HAP-1 (cell line): ENCODE data around the gene CEP72.

Experiments used
- DNase-seq, 2 experiments: peaks; one replicate each; pipeline ENCODE4 v3.0.0-alpha.2; 2016 to 2020; ENCODE audit warnings: low spot score in 2 of 2
- H3K27me3 ChIP-seq: fragments of 250-450 bp; sonication (Bioruptor Pico); 2 replicates; pipeline ENCODE4 v1.5.1; 2020; ENCODE audit warnings: low read depth, mild to moderate bottlenecking, moderate library complexity
- H3K36me3 ChIP-seq: fragments of 250-450 bp; sonication (Bioruptor Pico); replicated peaks from 2 replicates; pipeline ENCODE4 v1.5.1; 2020; ENCODE audit warnings: mild to moderate bottlenecking
- H3K4me1 ChIP-seq: fragments of 250-450 bp; sonication (Bioruptor Pico); 2 replicates; pipeline ENCODE4 v1.5.1; 2020; ENCODE audit warnings: mild to moderate bottlenecking
- H3K4me3 ChIP-seq: fragments of 250-450 bp; sonication (Bioruptor Pico); 2 replicates; pipeline ENCODE4 v1.5.1; 2020; ENCODE audit warnings: mild to moderate bottlenecking, moderate library complexity
- H3K9me3 ChIP-seq: fragments of 250-450 bp; sonication (Bioruptor Pico); 2 replicates; pipeline ENCODE4 v1.5.1; 2020; ENCODE audit warnings: mild to moderate bottlenecking, moderate library complexity
- in situ Hi-C: fragments of 300-500 bp; cut with MboI; formaldehyde crosslinking; loops from 3 replicates; pipeline ENCODE4 v1.14.3; 2020; ENCODE audit warnings: low sequenced_read_pairs, inconsistent platforms, mixed read lengths

The CEP72 gene

DNA sequence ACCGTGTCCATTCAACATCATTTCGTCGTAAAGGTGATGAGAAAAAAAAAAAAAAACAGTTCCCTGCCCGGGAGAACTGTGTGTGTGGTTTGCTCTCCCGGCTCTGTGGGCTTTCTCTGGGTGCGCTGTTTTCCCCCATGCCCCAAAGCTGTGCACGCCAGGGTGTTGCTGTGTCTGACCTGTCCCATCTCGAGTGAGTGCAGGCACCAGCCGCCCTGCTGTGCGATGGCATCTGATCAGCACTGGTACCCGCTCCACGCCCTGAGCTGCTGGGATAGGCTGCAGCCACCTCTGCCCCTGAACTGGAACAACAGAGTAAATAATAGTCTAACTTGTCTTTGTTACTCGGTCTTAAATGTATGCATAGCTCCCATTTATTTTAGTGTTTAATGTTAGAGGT, 33.3 kb downstream of the CEP72 start:
- in situ Hi-C loops = no loop called here
- Histone ChIP-seq H3K4me3 (no peak overlapping the region), H3K27me3 (no peaks in the 10 kb centered on the region), H3K36me3 (peaks cover 57% of the 10 kb centered on the region), H3K4me1 (no peaks in the 10 kb centered on the region), H3K9me3 (no peaks in the 10 kb centered on the region)
- no peak for DNase-seq

DNA sequence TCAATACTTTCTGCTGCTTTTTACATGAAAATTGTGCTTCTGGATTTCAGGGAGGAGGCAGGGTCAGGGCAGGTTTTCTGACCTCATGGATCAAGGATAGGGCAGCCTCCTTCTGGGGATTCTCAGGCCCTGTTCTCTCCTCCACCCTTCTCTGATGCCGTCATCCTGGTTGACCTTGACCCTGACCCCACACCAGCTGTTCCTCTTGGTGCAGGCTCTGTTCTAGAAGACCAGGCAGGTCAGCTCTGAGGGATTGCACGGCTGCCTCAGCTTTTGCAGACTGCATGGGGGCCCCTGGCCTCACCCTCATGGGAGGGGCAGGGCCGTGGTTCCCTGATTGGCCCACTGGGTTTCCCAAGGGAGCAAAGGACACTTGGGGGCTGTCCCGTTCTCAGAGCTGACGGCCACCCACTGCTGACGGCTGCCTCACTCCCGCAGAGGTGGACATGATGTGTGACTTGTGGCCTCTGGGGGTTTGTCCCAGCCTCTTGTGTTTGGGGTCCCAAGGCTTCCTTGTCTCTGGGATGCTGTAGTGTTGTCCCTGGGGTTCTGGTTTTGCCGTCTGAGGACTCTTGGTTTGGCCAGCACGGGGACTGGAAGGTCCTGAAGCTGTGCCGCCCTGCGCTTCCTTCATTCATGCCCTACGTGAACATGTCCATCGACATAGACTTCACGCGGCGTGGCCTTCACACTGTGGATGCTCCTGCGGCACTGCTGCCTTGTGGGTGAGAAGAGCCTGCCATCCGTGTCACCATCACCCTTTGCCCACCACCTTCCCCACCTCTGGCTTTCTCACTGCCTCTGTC, 34.5 kb downstream of the CEP72 start:
- DNase-seq = no peak
- Histone ChIP-seq H3K4me1 (no peaks in the 10 kb centered on the region), H3K9me3 (no peaks in the 10 kb centered on the region), H3K27me3 (no peaks in the 10 kb centered on the region), H3K36me3 (peaks cover 48% of the 10 kb centered on the region), H3K4me3 (no peak overlapping the region)
- in situ Hi-C loops = no loop called here

DNA sequence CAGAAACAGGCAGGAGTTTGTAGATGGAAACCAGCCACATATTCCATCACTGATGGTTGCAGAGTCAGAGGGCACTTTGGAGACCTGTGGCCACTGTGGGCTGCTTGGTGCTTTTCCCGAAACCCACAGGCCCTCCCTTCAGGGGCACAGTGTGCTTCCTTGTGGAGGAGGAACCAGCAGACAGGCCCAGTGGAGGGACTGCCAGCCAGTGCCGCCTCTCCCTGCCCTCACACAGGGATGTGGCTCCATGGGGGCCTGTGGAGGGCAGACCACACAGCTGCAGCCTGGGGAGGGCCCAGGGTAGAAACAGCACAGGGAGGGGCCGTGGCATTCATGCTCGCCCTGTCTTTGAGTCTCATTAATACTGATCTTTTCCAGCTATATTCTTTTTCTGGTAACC, 35.2 kb downstream of the CEP72 start:
- in situ Hi-C loops = no loop called here
- Histone ChIP-seq H3K27me3 (no peaks in the 10 kb centered on the region), H3K36me3 (peaks cover 52% of the 10 kb centered on the region), H3K9me3 (no peaks in the 10 kb centered on the region), H3K4me1 (no peaks in the 10 kb centered on the region), H3K4me3 (no peak overlapping the region)
- DNase-seq = no peak

DNA sequence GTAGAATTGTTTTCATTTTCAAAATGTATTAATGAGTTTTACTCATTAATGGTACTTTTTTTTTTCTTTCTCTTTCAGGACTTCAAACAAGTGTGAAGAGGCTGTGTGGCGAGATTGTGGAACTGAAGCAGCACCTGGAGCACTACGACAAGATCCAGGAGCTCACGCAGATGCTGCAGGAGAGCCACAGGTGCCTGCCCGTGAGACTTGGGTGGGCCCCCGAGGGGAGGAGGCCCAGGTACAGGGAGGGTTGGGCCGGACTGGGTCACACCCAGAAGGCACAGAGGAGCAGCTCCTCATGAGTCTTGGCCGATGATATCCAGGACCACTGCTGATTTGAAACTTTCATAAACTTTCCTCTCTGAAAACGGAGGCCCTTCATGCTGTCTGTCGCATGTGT, 35.6 kb downstream of the CEP72 start:
- Histone ChIP-seq H3K27me3 (no peaks in the 10 kb centered on the region), H3K4me1 (no peaks in the 10 kb centered on the region), H3K4me3 (no peak overlapping the region), H3K36me3 (peaks cover 48% of the 10 kb centered on the region), H3K9me3 (no peaks in the 10 kb centered on the region)
- no peak for DNase-seq
- in situ Hi-C loops = no loop called here

DNA sequence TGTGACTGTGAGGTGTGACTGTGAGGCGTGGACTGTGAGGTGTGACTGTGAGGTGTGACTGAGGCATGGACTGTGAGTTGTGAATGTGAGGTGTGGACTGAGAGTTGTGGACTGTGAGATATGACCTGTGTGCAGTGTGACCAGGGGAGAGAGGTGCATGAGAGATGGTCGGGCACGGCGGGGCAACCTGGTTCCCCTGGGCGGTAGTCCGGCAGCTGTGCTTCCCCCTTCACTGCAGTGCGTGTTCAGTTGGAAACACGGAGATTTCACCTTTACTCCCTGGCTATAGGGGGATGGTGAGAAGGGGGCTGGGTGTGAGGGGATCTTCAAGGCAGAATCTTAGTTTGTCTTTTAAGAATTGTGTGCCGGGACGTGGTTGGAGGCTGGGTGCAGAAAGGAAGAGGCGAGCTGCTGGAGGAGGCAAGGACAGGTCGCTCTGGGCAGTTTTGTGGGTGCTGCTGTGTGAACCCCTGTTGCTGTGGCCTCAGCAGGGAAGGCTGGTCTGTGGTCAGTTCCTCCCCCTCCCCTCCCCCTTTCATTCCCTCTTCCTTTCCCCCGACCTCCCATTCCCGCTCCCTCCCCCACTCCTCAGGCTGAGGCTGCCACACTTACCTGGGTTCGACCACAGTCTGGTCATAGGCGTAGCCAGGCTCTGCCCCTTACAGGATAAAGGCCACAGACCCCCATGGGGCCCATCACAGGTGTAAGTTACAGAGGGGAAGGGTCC, 39.3 kb downstream of the CEP72 start:
- Histone ChIP-seq H3K27me3 (no peaks in the 10 kb centered on the region), H3K4me3 (no peak overlapping the region), H3K9me3 (no peaks in the 10 kb centered on the region), H3K4me1 (no peaks in the 10 kb centered on the region), H3K36me3 (peaks cover 36% of the 10 kb centered on the region)
- no peak for DNase-seq
- in situ Hi-C loops = no loop called here

DNA sequence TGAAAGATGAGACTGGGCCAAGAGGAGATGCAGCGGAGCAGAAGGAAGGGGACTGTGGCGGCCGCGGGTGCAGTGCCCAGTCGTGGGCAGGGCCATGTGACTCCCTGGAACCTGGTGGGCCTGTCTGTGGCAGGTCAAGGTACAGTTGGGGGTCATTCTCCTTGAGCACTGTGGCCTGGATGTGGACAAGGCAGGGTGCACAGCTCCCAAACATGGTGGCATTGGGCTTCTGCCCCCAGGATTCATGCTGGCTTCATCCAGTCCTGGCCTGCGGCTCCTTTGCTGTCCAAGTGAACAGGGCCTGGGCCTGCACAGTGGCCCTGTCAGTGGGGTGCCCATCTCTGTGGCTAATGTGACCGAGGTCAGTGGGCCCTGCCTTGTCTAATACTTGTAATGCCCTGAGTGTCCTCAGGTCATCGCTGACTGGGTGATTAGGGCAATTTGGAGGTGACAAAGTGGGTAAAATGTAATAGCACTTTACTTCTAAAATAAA, 39.9 kb downstream of the CEP72 start:
- H3K36me3 ChIP-seq = peaks cover 36% of the 10 kb centered on the region
- in situ Hi-C loops = no loop called here
- H3K4me3 ChIP-seq = no peak overlapping the region
- no peaks in the 10 kb centered on the region for H3K4me1 ChIP-seq
- DNase-seq = no peak
- H3K27me3 ChIP-seq = no peaks in the 10 kb centered on the region
- no peaks in the 10 kb centered on the region for H3K9me3 ChIP-seq

DNA sequence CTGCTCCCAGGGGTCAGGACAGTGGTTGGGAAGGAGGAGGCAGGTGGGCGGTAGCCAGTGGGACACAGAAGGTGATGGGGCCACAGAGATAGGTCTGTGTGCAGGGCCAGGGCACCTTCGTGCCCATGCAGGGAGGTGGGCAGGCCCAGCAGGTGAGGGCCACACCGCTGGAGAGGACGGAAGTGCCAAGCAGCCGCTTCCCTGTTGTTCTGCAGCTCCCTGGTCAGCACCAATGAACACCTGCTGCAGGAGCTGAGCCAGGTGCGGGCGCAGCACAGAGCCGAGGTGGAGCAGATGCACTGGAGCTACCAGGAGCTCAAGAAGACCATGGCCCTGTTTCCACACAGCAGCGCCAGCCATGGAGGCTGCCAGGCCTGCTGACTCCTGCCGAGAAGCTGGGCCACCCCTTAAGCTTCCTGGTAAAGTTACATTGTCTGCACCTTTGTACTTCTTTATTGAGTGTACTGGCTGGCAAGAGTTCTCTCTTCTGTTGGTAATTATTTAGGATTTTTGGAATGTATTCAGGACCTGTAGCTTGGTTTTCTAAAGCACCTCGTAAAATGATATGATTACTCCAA, 40.7 kb downstream of the CEP72 start:
- in situ Hi-C loops = no loop called here
- Histone ChIP-seq H3K4me3 (no peak overlapping the region), H3K36me3 (peaks cover 36% of the 10 kb centered on the region), H3K27me3 (no peaks in the 10 kb centered on the region), H3K4me1 (no peaks in the 10 kb centered on the region), H3K9me3 (no peaks in the 10 kb centered on the region)
- no peak for DNase-seq

DNA sequence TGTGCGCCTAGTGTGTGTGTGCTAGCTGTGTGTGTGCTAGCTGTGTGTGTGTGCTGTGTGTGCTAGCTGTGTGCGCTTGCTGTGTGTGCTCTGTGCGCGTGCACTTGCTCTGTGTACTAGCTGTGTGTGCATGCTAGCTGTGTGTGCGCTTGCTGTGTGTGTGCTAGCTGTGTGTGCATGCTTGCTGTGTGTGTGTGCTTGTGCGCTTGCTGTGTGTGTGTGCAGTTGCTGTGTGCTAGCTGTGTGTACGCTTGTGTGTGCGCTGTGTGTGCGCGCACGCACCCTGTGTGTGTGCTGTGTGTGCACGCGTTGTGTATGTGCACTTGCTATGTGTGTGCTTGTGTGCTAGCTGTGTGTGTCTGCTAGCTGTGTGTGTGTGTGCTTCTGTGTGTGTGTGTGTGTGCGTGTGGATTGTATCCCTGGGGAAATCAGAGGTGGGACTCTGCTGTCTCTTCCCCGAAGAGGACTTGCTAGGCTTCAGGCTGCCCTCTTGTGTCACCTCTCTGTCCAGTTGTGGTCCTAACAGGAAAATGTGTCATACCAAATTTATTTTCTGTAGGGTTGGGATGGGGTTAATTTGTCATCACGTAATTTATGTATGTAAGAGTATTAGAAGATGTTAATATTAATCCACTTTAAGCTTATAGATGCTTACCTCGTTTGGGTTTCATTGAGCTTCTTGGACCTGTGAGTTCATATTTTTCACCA, 42.1 kb downstream of the CEP72 start:
- Histone ChIP-seq H3K4me3 (no peak overlapping the region), H3K9me3 (no peaks in the 10 kb centered on the region), H3K36me3 (peaks cover 39% of the 10 kb centered on the region), H3K4me1 (no peaks in the 10 kb centered on the region), H3K27me3 (no peaks in the 10 kb centered on the region)
- in situ Hi-C loops = no loop called here
- DNase-seq = no peak

DNA sequence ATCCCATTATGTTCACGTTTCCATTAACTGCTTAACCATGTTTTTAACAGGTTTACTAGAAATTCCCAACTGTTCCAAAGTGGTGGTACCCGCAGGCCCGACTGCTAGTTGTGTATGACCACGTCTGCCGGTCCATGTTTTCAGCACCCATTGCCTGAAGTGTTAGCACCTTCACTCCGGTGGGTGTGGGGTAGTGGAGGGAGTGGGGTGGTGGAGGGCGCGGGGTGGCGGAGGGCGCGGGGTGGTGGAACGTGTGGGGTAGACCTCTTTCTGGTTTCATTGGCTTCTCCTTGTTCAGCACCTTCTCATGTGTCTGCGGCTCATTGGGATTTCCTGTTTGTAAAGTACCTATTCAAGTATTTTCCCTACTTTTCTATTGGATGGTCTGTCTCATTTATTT, 43.3 kb downstream of the CEP72 start:
- Histone ChIP-seq H3K27me3 (no peaks in the 10 kb centered on the region), H3K4me1 (no peaks in the 10 kb centered on the region), H3K9me3 (no peaks in the 10 kb centered on the region; the same call in 1 of the 2 replicates), H3K4me3 (no peak overlapping the region), H3K36me3 (peaks cover 50% of the 10 kb centered on the region)
- DNase-seq = no peak
- in situ Hi-C loops = no loop called here

DNA sequence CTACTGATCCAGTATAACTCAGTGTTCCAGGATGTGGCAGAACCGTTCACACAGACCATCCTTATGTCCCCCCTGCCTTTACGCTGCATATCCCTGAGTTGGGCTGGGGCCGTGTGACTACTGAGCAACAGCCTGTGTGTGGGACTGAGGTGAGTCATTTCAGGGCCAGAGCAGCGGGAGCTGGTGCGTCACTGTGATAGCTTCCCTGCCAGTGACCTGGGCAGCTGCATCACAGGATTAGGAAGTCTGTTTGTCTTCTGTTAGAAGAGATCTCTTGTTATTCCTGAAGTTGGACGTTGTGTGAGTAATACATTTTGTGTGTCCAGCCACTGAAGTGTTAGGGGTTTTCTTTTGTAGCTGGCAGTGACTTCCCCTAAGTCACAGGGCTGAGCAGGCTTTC, 45.4 kb downstream of the CEP72 start:
- in situ Hi-C loops = no loop called here
- no peak for DNase-seq
- no peaks in the 10 kb centered on the region; the same call in 1 of the 2 replicates for H3K9me3 ChIP-seq
- no peaks in the 10 kb centered on the region for H3K4me1 ChIP-seq
- H3K36me3 ChIP-seq = peaks cover 62% of the 10 kb centered on the region
- no peaks in the 10 kb centered on the region for H3K27me3 ChIP-seq
- H3K4me3 ChIP-seq = no peak overlapping the region

DNA sequence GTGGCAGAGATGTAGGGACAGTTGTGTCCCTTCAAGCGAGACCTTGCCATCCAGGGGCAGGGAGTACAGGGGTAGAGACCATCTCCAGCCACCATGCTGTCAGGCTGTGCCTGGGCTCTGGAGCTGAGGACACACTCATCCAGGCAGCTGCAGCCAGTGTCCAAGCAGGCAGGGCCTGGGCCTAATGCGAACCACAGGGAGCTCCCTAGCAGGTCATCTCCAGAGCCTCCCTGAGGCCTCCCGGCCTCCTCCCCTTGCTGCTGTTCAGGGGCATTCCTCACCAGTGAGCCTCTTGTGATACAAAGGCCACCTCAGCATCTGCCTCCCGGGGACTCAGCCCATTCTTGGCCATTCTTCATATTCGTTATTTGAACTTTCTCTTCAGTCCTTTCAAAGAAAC, 46.0 kb downstream of the CEP72 start:
- DNase-seq = no peak
- in situ Hi-C loops = no loop called here
- Histone ChIP-seq H3K36me3 (peaks cover 60% of the 10 kb centered on the region), H3K4me1 (no peaks in the 10 kb centered on the region), H3K4me3 (no peak overlapping the region), H3K27me3 (no peaks in the 10 kb centered on the region), H3K9me3 (no peaks in the 10 kb centered on the region; the same call in 1 of the 2 replicates)

DNA sequence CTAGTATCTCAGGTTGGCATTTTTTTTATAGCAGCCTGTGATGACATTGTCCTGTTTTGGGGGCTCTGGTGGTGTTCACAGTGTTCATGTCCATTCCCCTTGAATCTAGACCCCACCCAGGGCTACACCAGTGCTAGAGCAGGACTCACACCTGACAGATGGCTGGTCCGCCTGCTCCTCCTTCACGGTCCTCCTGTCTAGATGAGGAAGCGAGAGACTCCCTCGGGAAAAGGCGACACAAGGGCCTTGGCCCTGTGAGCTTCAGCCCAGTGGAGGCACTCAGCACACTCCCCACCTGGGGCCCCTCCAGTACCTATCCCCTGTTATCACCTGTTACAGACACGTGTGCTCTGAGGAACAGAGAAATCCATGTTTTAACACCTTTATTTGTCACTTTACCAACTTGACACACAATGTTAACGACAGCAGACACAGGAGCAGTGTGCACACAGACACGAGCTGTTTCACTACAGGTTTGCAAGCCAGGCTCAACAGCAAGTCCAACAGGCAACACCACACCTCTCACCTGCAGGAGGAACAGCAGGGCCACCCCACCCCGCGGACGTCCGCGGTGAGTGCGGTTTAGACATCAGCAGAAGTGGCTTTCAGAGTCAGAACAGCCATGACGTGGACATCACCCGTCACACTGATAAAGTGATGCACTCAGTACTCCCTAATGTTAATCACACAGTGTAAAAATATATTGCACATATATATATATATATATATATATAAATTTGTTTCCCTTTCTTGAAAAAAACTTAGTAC, 47.5 kb downstream of the CEP72 start:
- DNase-seq = no peak
- Histone ChIP-seq H3K4me1 (no peaks in the 10 kb centered on the region), H3K27me3 (no peaks in the 10 kb centered on the region), H3K9me3 (no peaks in the 10 kb centered on the region; the same call in 1 of the 2 replicates), H3K4me3 (no peak overlapping the region), H3K36me3 (peaks cover 70% of the 10 kb centered on the region)
- in situ Hi-C loops = no loop called here

DNA sequence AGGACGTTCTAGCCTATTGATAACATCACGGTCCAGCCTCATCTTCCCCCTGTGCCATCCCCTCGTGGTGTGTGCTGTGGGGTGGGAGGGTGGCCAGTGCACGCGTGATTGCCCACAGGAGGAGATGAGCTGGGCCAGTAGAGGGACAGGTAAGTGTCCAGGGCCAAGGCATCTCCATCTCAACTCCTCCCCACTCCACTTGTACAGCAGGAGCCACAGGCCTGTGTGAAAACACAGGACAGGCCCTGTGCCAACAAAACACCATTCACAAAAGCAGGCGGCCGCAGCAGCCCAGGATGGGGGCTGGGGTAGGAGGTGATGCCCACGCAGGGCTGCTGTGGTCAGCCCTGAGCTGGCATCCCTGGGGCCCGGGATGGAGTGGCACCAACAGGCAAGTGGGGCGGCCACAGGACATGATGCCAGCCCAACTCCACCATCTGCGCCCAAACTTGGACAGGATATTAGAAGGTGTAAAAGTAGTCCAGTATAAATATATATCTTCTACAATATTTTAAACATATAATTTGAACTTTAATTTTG, 48.4 kb downstream of the CEP72 start:
- Histone ChIP-seq H3K36me3 (peaks cover 74% of the 10 kb centered on the region), H3K4me3 (no peak overlapping the region), H3K9me3 (no peaks in the 10 kb centered on the region; the same call in 1 of the 2 replicates), H3K27me3 (no peaks in the 10 kb centered on the region), H3K4me1 (no peaks in the 10 kb centered on the region)
- in situ Hi-C loops = no loop called here
- DNase-seq = no peak
